HepG2 (cell line): Measurements from ENCODE around the gene ARL16. TPM values are rescaled to one million over a fixed set of nuclear protein-coding genes. Genes with fewer than 3 reads are reported as not detected.

ENCODE experiments used
- ATF2 ChIP-seq: sonication (generic); formaldehyde crosslinking; IDR thresholded peaks from 2 replicates; pipeline ENCODE4 v1.4.0; 2020; ENCODE audit warnings: missing genetic modification reagents
- CBX2 ChIP-seq, 2 experiments: fragments of 200-600 bp in 1 of 2; sonication (generic); formaldehyde crosslinking in 1 of 2; IDR thresholded peaks; 2 replicates each; pipeline versions ENCODE4 v1.7.0 to v1.8.1; 2018 to 2022; ENCODE audit warnings: low read depth in 2 of 2, low read length in 1 of 2, mild to moderate bottlenecking in 1 of 2, missing genetic modification reagents in 1 of 2
- GTF2F1 ChIP-seq: fragments of 150-350 bp; IDR thresholded peaks from 2 replicates; pipeline ENCODE4 v1.6.1; 2014; ENCODE audit warnings: low read length
- HNF4A ChIP-seq: sonication (generic); formaldehyde crosslinking; IDR thresholded peaks from 2 replicates; pipeline ENCODE4 v1.4.0; 2020; ENCODE audit warnings: missing genetic modification reagents
- HOXA9 ChIP-seq: sonication (generic); formaldehyde crosslinking; IDR thresholded peaks from 2 replicates; pipeline ENCODE4 v1.8.1; 2022; ENCODE audit warnings: missing genetic modification reagents, mild to moderate bottlenecking, moderate library complexity, borderline replicate concordance
- KLF16 ChIP-seq, 2 experiments: sonication (generic) in 1 of 2; formaldehyde crosslinking in 1 of 2; IDR thresholded peaks; 2 replicates each; pipeline versions ENCODE4 v1.6.1 to v1.8.0; 2016 to 2023; ENCODE audit warnings: missing genetic modification reagents in 2 of 2, missing compliant biosample characterization in 1 of 2
- KMT2A ChIP-seq: sonication (generic); formaldehyde crosslinking; IDR thresholded peaks from 2 replicates; pipeline ENCODE4 v1.4.0; 2020; ENCODE audit warnings: missing genetic modification reagents
- MIXL1 ChIP-seq: IDR thresholded peaks from 2 replicates; pipeline ENCODE4 v1.6.1; 2016
- POLR2G ChIP-seq: fragments of 200-400 bp; formaldehyde crosslinking; IDR thresholded peaks from 2 replicates; pipeline ENCODE4 v1.6.1; 2018; ENCODE audit warnings: mild to moderate bottlenecking, low read depth, low read length, moderate library complexity
- SRF ChIP-seq: IDR thresholded peaks from 2 replicates; pipeline ENCODE4 v1.6.1; 2011; ENCODE audit warnings: mild to moderate bottlenecking, low read depth, low read length, moderate library complexity
- TEF ChIP-seq: sonication (generic); formaldehyde crosslinking; IDR thresholded peaks from 2 replicates; pipeline ENCODE4 v1.5.0; 2020; ENCODE audit warnings: missing genetic modification reagents
- ZBTB14 ChIP-seq: sonication (generic); formaldehyde crosslinking; IDR thresholded peaks from 2 replicates; pipeline ENCODE4 v1.4.0; 2020; ENCODE audit warnings: missing genetic modification reagents
- ZFAT ChIP-seq: sonication (generic); formaldehyde crosslinking; conservative IDR thresholded peaks from 2 replicates; pipeline ENCODE4 v1.8.1; 2023; ENCODE audit warnings: missing genetic modification reagents, inconsistent platforms
- ZNF143 ChIP-seq: sonication (generic); formaldehyde crosslinking; IDR thresholded peaks from 2 replicates; pipeline ENCODE4 v1.4.0; 2020; ENCODE audit warnings: missing genetic modification reagents
- ZNF18 ChIP-seq: sonication (generic); formaldehyde crosslinking; IDR thresholded peaks from 2 replicates; pipeline ENCODE4 v1.8.0; 2022; ENCODE audit warnings: mild to moderate bottlenecking, missing genetic modification reagents; ENCODE audit not compliant: insufficient replicate concordance
- ZNF343 ChIP-seq: sonication (generic); formaldehyde crosslinking; IDR thresholded peaks from 2 replicates; pipeline ENCODE4 v1.4.0; 2020; ENCODE audit warnings: mild to moderate bottlenecking, missing genetic modification reagents
- ZNF460 ChIP-seq: sonication (generic); formaldehyde crosslinking; IDR thresholded peaks from 2 replicates; pipeline ENCODE4 v1.5.1; 2020; ENCODE audit warnings: missing genetic modification reagents, mild to moderate bottlenecking, borderline replicate concordance
- ZNF496 ChIP-seq: sonication (generic); formaldehyde crosslinking; IDR thresholded peaks from 2 replicates; pipeline ENCODE4 v1.8.1; 2023; ENCODE audit warnings: mild to moderate bottlenecking, moderate library complexity, missing genetic modification reagents; ENCODE audit not compliant: insufficient replicate concordance
- ZNF569 ChIP-seq: sonication (generic); formaldehyde crosslinking; IDR thresholded peaks from 2 replicates; pipeline ENCODE4 v1.5.0; 2020; ENCODE audit warnings: mild to moderate bottlenecking, missing genetic modification reagents, moderate library complexity, borderline replicate concordance
- ZNF770 ChIP-seq: sonication (generic); formaldehyde crosslinking; IDR thresholded peaks from 2 replicates; pipeline ENCODE4 v1.5.0; 2020; ENCODE audit warnings: mild to moderate bottlenecking, missing genetic modification reagents
- polyA plus RNA-seq, 8 experiments: library from polyadenylated mRNA; depleted of rRNA in 3 of 8; stranded (reverse) in 7 of 8; unstranded in 1 of 8; fragments of >200 nt; fragmentation: Illumina TruSeq in 4 of 8; extraction: Trizol in 4 of 8; gene quantifications; 2 replicates each; pipeline versions ENCODE4 v1.2.1 to v1.2.3, GENCODE V29; 2011 to 2016; ENCODE audit warnings: low read depth in 4 of 8, missing spikeins in 1 of 8, mixed read lengths in 1 of 8; ENCODE audit not compliant: insufficient read depth in 1 of 8
- total RNA-seq, 5 experiments: library from RNA; depleted of rRNA; stranded (reverse); fragments of >200 nt; fragmentation: Illumina TruSeq; extraction: Trizol; gene quantifications; 2 replicates each; pipeline ENCODE4 v1.2.3, GENCODE V29; 2016; ENCODE audit warnings: low read depth in 1 of 5

The ARL16 gene
- total and polyA plus RNA-seq, 2 of the 13 experiments (the other 11 are each of a cell fraction or from before 2014, with no cell fraction given) = 20.8 to 30.8 TPM

- TF ChIP-seq POLR2G = 0 out of 2 replicates have a peak, but pooled peaks have one; percentile 32
- no peak for TF ChIP-seq GTF2F1
- TF ChIP-seq ZNF770 (CRISPR knock-in tag) = no peak
- no peak for TF ChIP-seq ATF2 (CRISPR knock-in tag)
- no peak for TF ChIP-seq ZFAT (CRISPR knock-in tag)
- no peak for TF ChIP-seq KMT2A (CRISPR knock-in tag)
- no peak for TF ChIP-seq ZBTB14
- no peak for TF ChIP-seq ZNF460 (CRISPR knock-in tag)
- TF ChIP-seq HNF4A = peak; percentile 29; the same call in 1 of the 2 replicates
- TF ChIP-seq ZNF343 (CRISPR knock-in tag) = no peak
- TF ChIP-seq KLF16 (CRISPR knock-in tag; IDR thresholded peaks at IDR 0.05) = no peak
- no peak for TF ChIP-seq ZNF569
- 0 out of 2 replicates have a peak, but pooled peaks have one; percentile 13 for TF ChIP-seq HOXA9 (CRISPR knock-in tag)
- TF ChIP-seq TEF (CRISPR knock-in tag) = no peak
- no peak for TF ChIP-seq ZNF143 (CRISPR knock-in tag)
- no peak for TF ChIP-seq MIXL1 (CRISPR knock-in tag)
- TF ChIP-seq ZNF18 (CRISPR knock-in tag) = no peak
- no peak for TF ChIP-seq CBX2 (IDR thresholded peaks at IDR 0.05; ENCODE audit: low read depth, low read length)
- no peak for TF ChIP-seq CBX2 (CRISPR knock-in tag; IDR thresholded peaks at IDR 0.05; ENCODE audit: low read depth)
- TF ChIP-seq SRF = no peak
- no peak for TF ChIP-seq ZNF496 (CRISPR knock-in tag)
Measured at GRCh38 chr17:81703747-81704654, 20.4 kb upstream of the ARL16 start (continued).
